ENCODE results near the gene CYREN.
"Not testable (repeated sequence)": the region's sequence is repeated elsewhere in the genome, so short reads cannot be mapped to it uniquely, and the experiment has no call there.

The CYREN gene, protein sequence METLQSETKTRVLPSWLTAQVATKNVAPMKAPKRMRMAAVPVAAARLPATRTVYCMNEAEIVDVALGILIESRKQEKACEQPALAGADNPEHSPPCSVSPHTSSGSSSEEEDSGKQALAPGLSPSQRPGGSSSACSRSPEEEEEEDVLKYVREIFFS

DNA sequence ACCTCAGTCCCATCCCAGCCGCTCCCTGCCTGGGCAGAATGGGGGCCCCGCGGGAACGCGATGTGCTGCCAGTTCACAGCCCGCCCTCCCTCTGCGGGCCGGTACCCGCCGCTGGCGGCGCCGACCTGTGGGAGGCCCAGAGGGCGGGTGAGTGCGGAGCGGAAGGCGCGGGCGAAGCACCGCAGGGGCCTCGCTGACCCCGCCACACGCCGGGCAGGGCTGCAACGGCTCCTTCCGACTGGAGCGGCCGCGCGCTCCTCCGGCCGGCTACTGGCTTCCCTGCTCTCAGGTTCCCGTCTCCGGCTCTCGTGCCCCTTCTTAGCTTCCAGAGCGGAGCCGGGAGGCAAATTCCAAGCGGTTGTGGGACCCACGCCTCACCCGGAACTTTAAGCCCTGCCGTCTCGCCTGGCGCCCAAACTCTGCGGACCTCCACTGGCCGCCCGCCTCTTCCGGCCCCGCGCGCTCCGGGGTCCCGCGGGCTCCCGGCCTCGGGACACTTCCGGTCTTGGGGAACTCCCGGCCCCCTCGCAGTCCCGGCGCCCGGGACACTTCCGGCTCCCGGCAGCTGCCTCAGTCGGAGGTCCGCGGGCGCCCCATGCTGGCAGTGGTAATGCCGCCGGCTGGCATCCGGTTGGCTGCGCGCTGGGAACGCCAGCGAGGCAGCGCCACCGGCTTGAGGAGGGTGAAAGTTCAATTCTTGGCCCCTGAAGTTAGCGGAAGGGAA lies at the start of gene CYREN:
Gene CYREN (minus strand): TSS at position 434 of the 724 bp plus-strand sequence. CDS start 1,785 bp downstream, outside the sequence.
- peak; percentile 91 for DNase-seq

DNA sequence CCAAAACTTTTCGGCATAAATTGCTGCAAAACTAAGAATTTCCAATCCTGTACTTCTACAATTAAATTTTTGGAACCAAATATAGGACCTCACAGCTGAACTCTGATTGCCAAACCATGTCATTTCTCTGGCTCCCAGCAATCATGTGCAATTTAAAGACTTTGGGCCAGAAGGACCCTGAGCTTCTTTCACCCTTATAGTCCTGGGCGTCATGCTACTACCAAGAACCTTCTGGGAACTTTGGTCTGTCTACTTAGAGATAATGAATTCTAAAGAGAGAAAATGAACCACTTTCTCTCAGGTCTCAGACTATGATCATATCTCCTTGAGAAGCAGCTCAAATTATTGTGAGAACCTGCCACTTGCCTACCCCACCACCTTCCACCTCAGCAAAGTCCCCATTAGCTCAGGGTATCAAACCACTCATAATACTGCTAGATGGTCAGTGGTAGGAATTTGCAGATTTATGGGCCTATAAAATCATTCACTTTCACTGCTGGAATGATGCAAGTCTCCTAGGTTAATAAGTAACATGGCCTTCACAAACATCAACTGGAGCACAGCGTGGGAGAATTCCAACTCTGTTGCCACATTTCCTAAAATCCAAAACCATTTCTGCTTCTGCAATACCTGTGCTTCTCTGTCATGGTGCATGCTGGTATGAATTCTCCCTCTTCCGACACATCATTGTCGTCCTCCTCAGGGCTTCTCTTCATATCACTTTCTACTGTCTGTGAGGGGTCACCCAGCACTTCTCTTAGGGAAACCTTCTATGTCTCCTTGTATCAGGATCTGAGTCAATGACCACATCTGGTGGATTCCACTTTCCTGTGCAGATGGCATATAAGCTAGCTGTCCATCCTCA lies 47.4 kb upstream of the CYREN start:
- DNase-seq, result no peak

DNA sequence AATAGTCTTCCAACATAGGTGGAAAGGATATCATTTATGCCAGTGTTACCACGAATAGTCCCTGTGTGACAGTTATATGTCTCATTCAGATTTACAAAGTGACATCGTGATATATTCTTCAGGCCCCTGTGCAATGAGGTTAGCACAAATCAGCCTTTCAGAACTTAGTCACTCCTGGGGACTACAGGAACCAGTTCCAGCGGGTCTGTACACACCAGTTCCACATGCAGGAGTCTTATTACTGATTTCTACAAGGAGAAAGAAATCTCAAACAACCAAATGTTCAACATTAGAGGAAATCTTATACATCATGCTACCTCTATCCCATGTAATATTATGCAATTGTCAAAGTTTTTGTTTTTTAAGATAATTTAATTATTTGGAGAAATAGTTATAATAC lies 45.2 kb upstream of the CYREN start:
- no peak for DNase-seq

DNA sequence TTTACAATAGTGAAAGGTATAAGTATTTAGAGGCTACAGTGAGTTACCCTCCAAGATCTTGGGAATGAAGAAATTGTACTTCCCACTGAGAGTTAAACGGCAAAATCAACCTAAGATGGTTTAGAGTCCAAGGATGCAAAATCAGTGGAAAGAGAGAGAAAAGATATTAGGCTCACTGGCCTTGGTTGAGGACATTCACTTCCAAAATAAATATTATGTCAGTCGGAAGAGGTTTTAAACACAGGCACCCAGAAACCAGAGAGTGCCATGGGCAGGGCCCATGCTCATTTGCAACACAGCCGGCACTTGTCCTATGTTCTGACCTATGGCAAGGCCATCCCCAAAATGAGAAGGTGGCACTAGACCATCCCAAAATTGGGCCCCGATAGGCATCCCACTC lies 44.7 kb upstream of the CYREN start:
- no peak for DNase-seq

DNA sequence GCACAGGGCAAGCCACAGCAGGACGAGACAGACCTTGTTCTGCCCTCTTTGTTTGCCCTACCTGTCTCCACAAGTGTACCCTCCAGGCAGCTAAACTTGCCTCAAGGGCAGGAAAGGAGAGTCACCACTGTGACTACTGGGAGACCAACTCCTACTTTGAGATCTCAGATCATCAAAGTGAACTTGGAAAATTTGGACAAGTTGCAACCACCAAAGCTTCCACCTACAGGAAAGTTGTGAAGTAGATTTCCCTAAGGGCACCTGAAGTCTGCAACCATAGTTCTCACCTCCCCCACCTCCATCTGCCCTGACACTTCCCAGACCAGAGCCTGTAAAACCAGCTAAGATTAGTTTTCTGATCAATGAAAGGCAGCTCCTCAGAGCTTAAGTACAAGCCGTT lies 43.3 kb upstream of the CYREN start:
- no peak for DNase-seq

DNA sequence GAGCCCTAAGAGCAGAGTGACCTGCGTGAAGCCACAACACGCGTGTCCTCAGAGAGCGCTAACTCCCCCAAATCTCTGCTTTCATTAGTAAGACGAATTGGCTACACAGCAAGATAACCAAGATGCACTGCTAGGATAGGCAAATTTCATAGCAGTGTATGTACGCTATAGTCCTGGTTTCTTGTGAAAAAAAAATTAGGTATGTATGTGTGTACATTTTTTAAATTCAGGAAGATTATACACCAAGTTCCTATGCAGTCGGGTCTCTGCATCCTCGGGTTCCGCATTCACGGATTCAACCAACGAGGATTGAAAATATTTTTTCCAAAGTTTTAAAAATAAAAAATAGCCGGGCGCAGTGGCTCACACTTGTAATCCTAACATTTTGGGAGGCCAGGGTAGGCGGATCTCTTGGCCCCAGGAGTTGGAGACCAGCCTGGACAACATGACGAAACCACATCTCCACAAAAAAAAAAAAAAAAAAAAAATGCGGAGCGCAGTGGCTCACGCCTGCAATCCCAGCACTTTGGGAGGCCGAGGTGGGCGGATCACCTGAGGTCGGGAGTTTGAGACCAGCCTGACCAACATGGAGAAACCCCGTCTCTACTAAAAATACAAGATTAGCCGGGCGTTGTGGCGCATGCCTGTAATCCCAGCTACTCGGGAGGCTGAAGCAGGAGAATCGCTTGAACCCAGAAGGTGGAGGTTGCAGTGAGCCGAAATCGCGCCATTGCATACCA lies 41.6 kb upstream of the CYREN start:
- DNase-seq, result not testable (repeated sequence)

DNA sequence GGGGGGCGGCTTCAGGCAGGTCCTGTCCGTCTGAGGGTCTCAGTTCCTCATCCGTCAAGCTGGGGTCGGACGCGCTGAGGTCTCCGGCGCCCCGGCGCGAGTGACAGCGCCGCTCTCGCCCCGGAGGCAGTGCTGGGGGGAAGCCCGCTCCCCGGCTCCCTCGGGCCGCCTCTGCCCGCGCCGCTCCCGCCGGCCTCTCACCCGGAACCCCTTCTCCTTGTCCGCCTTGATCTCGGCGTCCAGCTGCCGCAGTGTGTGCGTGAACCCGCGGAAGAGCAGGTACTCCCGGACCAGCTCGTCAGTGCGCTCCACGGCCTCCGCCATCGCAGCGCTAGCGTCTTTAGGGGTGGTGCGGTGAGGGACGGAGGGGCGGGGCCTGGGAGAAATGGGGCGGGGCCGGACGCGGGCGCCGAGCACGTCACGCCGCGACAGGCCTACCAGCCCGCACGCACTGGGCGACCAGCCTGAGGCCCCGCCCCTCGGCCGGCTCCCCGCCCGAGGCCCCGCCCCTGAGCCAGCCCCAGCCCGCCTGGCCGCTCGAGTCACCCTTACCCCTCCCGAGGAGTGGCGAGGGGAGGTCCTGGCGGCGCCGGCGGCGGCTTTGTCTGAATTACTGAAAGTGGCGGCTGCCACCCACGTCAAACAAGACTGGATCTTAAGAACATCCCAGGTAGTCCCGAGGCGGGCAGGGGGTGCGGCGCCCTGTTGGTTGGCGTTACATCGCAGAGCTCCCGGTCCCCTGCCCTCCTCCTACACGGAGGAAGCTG lies 40.9 kb upstream of the CYREN start, which contains the start of gene WDR91:
Gene WDR91 (minus strand): TSS at position 348 of the 767 bp plus-strand sequence. CDS start 24 bp downstream, at position 324.
- peak; percentile 94 to 97 for DNase-seq

DNA sequence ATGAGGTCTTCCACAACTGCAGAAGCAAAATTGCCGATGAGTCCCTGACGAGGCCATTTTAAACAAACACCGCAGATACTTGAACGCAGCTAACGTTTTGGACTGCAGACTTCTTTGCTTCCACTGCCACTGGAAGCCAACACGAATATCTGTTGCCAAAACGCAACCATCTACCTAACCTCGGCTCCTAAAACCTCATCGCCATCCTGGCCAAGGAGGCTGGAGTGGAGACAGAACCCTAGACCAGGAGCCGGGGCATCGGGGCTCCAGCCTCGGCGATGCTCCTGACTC lies 40.3 kb upstream of the CYREN start:
- no peak for DNase-seq

DNA sequence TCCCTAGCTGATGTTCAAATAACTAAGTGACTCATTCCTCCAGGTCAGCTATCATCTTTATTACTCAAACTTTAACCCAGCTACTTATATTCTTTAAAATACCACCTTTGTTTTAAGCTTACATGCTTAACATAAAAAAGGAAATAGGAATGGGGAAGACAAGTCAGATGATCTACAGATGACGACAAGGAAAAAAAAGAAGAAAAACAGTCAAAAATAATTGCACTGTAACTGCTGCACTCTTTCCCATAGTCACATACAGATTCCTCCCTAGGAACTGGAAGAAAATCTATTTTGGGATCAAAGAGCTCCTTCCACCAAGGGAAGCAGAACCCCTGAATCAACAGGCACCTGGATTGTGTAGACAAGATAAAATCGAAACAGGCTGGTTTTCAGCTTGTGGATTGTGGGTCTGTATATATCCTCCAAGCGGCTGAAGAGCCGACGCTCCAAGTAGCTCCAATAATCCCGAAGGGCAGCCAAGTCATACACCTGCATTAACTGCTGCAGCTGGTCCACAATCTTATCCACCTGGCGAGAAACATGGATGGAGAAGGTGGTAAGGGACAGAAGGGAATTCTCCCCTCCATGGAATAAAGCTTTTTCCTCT lies 38.8 kb upstream of the CYREN start:
- DNase-seq, result no peak

DNA sequence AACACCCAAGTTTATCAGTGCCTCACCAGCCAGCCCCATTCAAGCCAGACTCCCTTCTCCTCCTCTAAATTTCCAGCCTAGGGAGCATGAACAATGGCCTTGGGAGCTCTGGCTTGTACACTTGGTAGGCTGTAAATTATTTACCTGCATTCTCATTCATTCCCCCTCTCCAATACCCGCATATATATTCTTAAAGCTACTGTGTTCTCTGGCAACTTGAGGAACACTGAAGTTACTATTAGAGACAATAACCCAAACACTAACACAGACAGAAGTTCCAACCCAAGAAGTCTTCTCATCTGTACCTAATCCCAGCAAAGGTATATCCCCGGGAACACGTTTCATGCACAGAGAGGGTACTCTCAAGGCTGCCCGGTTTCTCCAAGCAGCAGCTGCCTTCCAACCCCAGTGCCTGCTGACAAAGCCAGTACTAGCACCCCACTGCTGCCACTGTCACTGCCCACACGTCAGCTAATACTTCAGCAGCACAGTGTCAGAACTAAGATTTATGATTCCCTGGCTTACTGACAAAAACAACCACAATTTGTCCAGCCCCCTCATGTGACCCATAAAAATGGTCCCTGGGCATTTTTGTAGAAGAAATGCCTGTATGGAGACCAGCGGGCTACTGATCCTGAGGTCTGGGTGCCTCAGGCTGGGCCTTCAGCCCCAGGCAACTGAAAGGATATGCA lies 37.7 kb upstream of the CYREN start:
- DNase-seq, result no peak

DNA sequence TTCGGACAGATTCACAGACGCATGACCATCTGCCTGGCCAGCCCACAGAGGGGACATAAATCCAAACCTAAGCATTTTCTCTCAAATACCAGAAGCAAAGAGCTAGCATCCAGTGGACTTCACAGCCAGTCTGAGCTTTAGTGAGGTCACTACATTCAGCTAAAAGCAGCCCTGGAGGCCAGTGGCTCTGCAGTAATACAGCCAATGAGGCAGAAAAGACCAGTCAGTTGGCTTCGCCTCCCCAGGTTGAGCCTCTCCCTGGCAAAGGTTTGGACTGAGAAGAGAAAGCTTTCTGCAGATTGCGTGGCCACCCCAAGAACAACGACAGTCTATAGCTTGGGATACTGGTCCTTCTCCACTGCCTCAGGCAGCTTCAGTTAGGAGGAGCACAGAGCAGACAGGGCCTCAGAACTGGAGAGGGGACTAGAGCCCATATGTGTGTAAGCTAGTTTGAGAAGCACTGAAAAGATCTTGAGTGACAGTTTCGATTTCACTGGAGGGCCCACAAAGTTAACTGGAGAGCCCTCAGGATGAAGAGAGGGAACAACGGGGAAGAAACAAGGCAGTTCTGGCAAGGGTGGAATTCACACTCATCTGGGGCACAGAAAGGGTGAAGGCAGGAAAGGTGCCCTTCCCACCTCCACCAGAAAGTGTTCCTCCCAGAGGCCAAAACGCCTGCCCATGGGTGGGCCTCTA lies 37.0 kb upstream of the CYREN start:
- no peak for DNase-seq

DNA sequence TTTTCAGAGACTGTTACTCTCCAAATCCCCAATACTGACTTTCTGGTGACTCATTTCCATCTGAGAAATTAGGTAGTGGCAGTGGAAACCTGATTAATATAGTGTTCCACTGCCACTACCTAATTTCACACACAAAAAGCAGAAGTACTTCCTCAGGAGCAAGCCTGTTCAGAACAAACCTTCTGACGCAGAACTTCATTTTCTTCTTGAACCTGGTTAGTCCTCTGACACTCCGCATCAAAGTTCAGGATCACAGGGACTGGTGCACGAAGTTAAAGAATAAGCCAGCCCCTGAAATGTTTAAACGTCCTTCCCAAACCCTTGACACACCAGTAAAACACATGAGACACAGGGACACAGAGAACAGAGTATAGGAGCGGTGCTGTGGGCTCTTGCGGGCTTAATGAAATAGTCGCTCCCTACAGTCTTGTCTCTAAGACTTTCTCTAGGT lies 36.5 kb upstream of the CYREN start:
- DNase-seq, result no peak

DNA sequence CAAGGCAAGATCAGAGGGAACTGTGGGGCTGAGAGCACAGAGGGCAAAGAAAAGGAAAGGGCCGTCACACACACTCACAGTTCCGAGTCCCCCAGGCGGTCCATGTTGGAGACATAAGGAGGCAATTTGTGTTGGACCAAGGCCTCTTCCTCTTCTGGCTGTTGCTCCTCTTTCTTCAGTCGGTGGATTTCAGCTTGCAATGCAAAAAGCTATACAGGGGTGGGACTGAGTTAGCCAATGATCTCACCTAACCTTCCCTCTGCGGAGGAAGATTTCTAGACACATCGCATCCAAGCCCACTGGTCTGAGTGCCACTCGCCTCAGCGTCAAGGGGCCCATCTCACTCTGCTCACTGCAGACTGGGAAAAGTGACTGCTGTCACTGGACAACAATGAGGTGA lies 35.3 kb upstream of the CYREN start:
- no peak for DNase-seq

DNA sequence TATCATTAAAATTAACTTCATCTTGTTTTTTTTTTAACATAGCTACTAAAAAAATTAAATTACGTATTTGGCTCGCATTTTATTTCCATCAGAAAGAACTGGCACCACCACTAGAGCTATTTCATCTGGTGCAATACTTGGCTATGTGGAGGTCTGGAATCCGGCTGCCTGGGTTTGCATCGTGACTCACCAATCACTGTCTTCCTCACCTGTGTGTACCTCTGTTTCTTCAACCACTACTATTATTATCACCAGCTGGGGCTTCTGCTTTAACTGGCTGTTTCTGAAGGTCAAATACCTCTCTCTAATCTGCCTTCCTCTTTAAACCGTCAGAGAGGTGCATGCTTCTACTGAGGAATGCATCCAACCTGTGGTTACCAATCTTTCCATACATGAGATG lies 34.4 kb upstream of the CYREN start:
- no peak for DNase-seq

DNA sequence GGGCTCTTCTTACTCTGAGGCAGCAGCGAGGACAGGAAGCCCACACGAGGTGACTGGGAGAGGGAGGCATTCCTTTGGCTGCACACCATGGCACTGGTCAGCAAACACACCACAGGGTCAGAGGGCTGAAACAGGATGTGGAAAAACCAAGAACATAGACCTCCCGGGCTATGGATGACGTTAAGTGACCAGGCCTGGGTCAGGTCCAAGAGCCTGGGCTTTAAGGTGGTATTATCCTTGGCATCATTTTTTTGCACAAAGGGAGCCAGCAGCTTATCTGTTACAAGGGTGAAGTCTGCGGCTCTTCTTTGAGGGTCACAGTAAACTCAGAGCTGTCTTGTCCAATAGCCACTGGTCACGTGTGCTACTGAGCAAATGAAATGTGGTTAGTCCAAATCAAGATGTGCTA lies 33.8 kb upstream of the CYREN start:
- DNase-seq, result no peak

DNA sequence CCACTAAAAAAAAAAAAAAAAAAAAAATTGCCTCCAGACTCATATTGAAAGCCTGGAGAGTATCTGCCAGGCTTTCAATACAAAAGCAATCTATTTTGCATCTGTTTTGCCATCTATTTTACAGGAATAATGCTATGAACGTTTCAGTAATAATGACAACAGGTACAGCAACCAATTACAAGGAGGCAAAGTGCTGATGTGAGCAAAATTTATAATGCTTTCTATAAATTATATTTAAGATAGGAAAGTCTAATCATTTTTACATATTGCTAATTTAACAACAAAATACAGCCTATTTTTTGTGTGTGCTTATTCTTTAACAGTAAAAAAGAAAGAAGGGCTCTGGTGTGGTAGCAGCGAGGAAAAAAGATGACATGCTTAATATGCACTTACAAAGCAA lies 30.8 kb upstream of the CYREN start:
- no peak for DNase-seq

DNA sequence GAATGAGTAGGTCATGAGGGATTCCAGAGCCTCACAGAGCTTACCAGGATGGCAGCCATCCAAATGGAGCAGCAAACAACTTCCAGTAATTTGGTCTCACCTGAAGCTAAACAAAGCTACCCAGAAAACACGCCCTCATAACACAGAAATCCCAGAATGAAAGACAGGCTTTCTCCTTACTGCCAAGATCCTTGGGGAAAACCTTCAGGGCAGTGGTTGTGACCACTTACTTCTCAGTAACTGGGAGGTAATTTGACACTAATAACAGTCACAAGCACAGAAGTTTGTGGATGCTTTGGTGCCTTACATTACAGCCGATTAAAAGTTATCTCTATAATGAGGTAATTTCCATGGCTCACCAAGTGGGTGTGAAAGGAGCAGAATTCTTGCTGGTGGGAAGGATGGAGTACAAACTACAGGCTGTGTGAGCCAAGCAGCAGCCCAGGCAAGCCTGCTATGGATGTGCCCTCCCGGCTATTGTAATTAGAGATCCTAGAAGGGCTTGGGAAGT lies 30.4 kb upstream of the CYREN start:
- DNase-seq, result no peak

DNA sequence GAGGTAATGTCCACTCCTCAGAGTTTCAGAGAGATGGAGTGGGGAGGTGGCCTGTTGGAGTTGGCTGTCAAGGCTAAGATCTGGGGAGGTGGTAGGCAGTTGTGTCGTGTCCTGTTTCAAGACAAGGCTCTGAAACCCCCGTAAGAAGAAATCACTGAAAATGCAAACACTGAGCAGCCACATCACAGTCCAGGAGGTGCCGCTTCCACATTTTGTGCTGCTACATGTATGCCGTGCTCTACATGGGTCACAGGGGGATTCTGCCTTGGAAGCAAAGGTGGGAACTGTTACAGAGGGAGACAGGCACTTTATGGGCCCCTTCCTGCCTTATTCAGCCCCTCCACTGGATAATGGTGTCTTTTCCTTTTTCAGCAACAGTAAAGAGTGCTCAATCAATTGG lies 28.9 kb upstream of the CYREN start:
- DNase-seq, result no peak

DNA sequence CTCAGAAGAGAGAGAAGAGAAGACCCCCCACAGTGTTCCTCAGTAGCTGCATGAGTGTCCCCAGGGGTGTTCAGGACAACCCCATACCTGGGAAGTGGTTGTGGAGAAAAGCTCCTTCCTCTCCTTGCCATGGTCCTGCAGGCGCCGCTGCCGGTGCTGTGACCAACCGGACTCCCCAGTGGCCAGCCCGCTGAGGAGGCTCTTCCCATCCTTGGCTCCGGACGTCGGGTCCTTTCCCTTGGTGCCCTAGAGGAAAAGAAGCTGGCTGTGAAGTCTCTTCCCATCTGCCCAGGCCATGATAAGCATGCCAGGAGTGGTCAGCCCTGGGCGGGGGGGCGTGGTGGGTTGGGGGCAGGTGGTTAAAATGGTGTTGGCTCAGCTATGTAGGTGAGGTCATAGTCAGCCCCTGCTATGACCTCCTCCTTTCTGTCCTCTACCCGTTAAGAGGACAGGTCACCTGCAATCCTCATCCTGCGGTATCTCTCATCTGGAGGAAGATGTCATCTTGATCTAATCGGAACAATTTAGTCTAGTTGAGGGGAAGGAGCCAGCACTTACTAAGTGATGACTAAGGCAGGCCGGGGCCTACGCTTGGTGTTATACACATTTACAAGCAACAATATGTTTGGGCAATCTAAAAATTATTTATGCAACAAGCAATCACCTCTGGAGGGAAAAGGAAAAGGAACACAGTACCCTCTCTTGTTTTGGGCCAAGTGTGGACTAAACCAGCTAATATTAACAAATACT lies 27.6 kb upstream of the CYREN start:
- no peak for DNase-seq

DNA sequence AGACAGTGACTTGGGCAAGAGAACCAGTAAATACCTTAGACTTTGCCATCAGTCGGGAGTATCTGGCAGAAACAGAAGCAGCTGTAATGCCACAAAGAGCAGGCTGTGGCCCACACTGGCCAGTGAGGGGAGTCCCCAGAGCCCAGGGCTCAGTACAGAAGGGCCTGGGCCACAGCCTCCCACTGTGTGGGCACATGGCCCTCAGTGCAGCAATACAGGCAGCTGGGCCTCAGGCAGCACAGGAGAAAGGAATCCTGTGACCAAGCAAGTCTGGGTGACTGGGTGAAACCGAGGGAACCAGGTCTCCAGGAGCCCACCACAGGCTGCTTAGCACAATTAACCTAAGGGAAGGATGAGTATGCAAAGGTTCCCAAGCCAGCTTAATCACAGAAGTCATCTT lies 26.8 kb upstream of the CYREN start:
- DNase-seq, result no peak
